SIG-M5 treated with dmso at 0.1 percent for 504 hours (cell line): ENCODE data around the gene RIMS3.
"Not testable (repeated sequence)": the region's sequence is repeated elsewhere in the genome, so short reads cannot be mapped to it uniquely, and the experiment has no call there.

ENCODE experiments used
- DNase-seq: peaks from one replicate; lab custom pipeline; 2025; ENCODE audit not compliant: unreplicated experiment; lab: John Stamatoyannopoulos, UW

Gene RIMS3

GRCh38 chr1:40665335-40666171 lies at the start of gene RIMS3:
TSS of gene RIMS3 (minus strand) at chr1:40665682. CDS start at chr1:40641925, 23,757 bp downstream.
- DNase-seq, result peak; percentile 58

- DNase-seq, result peak; percentile 76
Observed at GRCh38 chr1:40712997-40713396, 47.5 kb upstream of the RIMS3 start.

GRCh38 chr1:40712405-40712944 lies 47.0 kb upstream of the RIMS3 start:
- DNase-seq, result no peak

- no peak for DNase-seq
Observed at GRCh38 chr1:40711465-40712404, 46.3 kb upstream of the RIMS3 start.

- DNase-seq, result no peak
Observed at GRCh38 chr1:40710581-40711315, 45.3 kb upstream of the RIMS3 start.

- no peak for DNase-seq
Observed at GRCh38 chr1:40709802-40710278, 44.4 kb upstream of the RIMS3 start.

- DNase-seq, result peak; percentile 87
Observed at GRCh38 chr1:40709100-40709801, 43.8 kb upstream of the RIMS3 start.

GRCh38 chr1:40708750-40709099 lies 43.2 kb upstream of the RIMS3 start:
- peak; percentile 59 for DNase-seq

GRCh38 chr1:40706626-40707025 lies 41.1 kb upstream of the RIMS3 start:
- DNase-seq, result no peak

- no peak for DNase-seq
Observed at GRCh38 chr1:40704817-40705733, 39.6 kb upstream of the RIMS3 start.

- DNase-seq, result no peak
Observed at GRCh38 chr1:40703316-40703715, 37.8 kb upstream of the RIMS3 start.

GRCh38 chr1:40702810-40703209 lies 37.3 kb upstream of the RIMS3 start:
- DNase-seq, result not testable (repeated sequence)

GRCh38 chr1:40701684-40702083 lies 36.2 kb upstream of the RIMS3 start:
- no peak for DNase-seq

- no peak for DNase-seq
Observed at GRCh38 chr1:40699787-40700186, 34.3 kb upstream of the RIMS3 start.

- no peak for DNase-seq
Observed at GRCh38 chr1:40697436-40697835, 32.0 kb upstream of the RIMS3 start.

GRCh38 chr1:40696294-40696693 lies 30.8 kb upstream of the RIMS3 start:
- no peak for DNase-seq

- no peak for DNase-seq
Observed at GRCh38 chr1:40694353-40694874, 28.9 kb upstream of the RIMS3 start.

- DNase-seq, result no peak
Observed at GRCh38 chr1:40693425-40693824, 27.9 kb upstream of the RIMS3 start.

- DNase-seq, result no peak
Observed at GRCh38 chr1:40692429-40692895, 27.0 kb upstream of the RIMS3 start.
